GM18861 (cell line): ENCODE results near the gene LIMS1.
"Not testable (repeated sequence)": the region's sequence is repeated elsewhere in the genome, so short reads cannot be mapped to it uniquely, and the experiment has no call there.

Experiments used
- ATAC-seq: cut with Tn5 transposase; IDR thresholded peaks from one replicate; pipeline ENCODE4 v1.9.1; 2021; ENCODE audit not compliant: unreplicated experiment

Gene LIMS1

DNA sequence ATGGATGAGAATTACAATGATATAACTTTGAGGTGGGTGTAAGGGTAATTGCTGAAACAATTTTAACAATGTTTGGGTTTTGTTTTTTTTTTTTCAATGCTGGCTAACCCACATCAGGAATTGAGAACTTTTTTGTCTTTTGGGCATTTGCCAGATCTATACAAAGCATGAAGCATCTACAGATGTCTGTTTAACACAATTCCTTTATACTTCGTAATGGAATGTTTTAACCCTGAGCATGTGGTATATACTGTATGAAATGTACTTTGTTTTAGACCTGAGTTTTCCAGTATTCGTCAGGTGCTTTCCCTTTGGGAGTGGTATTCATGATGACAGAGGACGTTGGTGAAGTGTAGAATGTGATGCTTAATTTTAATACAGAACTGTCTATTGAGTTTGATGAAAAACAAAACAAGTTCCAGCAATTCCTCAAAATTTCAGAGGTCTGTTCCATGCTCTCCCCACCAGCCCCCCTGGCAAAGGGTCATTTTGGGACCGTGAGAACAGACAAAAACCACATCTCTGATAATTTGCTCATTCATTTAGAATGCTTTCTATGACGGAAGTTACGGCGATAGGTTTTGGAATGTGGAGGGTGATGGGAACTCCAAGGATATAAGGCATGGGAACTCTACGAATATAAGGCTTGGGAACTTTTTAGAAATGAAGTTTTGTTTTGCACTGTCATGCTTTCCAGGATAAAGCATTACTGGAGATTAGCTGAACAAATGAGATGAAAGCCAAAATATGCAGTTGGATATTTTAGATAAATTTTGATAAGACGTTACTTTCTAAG, 14.1 kb downstream of the LIMS1 start:
- ATAC-seq = no peak

DNA sequence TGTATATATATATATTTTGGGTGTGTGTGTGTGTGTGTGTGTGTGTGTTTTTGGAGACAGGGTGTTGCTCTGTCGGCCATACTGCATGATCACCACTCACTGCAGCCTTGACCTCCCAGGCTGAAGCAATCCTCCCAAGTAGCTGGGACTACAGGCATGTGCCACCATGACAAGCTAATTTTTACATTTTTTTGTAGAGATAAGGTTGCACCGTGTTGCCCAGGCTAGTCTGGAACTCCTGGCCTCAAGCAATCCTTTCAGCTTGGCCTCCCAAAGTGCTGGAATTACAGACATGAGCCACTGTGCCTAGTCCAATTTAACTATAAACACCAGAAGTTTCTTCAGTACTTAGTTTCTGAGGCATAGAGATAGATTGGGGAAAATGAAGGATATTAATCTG, 18.3 kb downstream of the LIMS1 start:
- ATAC-seq = no peak

GRCh38 chr2:108553209-108553919, 19.1 kb downstream of the LIMS1 start:
- ATAC-seq = no peak

GRCh38 chr2:108554528-108554927, 20.3 kb downstream of the LIMS1 start:
- ATAC-seq = no peak

GRCh38 chr2:108555572-108555971, 21.3 kb downstream of the LIMS1 start:
- no peak for ATAC-seq

DNA sequence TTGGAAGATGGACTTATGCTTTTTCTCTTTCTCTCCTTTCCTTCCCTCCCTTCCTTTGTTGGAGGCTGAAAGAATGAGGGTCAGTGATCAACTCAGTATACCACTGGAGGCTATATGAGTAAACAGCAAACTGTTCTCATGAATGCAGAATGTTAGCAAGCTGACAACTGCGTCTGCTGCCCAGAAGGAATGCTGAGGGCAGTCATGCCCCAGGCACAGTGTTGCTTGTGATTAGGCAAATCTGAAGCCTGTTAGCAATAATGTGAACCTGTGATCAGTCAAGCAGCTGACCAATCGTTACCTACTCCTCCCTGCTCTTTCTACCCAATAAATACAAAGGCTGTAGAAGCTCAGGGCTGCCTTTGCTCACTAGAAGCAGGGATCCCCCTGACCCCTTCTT, 22.3 kb downstream of the LIMS1 start:
- not testable (repeated sequence) for ATAC-seq

- ATAC-seq = no peak
Observed at GRCh38 chr2:108560241-108560811, 26.1 kb downstream of the LIMS1 start.

DNA sequence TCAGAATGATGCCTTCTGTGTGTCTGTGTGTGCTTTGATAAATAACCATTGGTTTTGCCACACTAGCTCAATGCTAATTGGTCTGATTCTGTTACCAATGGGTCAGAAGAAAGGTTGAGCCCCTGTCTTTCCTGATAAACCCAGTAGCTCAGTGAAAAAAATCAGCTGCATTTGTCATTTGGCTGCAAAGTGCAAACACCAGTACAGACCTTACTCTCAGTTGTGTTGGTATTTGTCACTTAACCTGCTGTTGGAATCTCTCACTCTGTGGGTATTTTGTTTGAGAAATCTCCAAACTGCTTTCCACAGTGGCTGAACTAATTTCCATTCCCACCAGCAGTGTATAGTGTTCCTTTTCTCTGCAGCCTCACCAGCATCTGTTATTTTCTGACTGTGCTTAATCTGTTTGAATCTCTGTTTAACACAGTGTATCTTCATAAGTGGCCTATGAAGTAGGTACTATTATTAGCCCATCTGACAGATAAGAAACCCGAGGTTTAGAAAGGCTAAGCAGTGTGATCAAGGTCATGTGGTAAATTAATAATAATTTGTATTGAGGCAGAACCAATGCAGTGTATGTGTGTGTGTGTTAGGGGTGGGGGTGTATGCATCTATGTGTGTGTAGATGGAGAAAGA, 26.7 kb downstream of the LIMS1 start:
- no peak for ATAC-seq

DNA sequence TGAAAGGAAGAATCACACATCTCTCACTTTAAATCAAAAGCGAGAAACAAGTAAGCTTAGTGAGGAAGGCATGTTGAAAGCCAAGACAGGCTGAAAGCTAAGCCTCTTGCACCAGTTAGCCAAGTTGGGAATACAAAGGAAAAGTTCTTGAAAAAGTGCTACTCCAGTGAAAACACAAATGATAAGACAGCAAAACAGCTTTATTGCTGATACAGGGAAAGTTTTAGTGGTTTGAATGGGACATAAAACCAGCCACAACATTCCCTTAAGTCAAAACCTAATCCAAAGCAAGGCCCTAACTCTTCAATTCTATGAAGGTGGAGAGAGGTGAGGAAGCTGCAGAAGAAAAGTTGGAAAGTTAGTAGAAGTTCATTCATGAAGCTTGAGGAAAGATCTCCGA, 28.0 kb downstream of the LIMS1 start:
- ATAC-seq = no peak

DNA sequence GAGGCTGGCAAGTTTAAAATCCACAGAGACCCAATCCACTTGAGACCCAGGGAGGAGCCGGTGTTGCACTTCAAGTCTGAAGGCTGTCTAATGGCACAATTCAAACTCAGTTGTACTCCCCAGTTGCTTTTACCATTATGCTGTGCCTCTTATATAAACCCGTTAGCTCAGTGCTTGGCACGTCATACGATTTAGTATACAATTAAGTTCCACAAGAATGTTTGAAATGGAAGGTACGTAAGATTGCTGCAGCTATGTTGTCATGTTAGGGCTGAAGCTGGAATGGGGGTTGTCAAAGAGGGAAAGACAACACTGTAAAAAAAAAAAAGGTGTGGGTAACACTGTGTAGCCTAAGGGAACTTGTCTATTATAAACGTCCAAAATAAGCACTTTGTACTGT, 30.2 kb downstream of the LIMS1 start:
- ATAC-seq = no peak

GRCh38 chr2:108565778-108566375, 31.6 kb downstream of the LIMS1 start:
- ATAC-seq = peak; percentile 43

- ATAC-seq = no peak
Observed at GRCh38 chr2:108570416-108570815, 36.1 kb downstream of the LIMS1 start.

DNA sequence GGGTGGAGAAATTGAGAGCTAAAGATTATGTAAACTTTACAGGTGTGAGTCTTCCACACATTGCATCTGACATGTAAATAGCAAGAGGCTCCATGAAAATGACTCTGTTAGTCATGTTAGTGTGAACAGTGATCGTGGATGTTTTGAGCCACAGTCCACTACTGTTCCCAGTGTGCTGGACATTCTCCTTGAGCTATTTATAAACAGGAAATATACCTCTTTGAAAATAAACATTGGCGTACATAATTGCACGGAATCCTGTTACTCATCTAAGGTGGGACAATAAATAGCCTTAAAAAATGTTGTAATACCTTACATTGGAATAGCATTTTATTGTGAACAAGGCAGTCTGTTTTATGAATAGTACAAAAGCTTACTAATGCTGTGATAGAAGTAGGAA, 37.0 kb downstream of the LIMS1 start:
- ATAC-seq = no peak

DNA sequence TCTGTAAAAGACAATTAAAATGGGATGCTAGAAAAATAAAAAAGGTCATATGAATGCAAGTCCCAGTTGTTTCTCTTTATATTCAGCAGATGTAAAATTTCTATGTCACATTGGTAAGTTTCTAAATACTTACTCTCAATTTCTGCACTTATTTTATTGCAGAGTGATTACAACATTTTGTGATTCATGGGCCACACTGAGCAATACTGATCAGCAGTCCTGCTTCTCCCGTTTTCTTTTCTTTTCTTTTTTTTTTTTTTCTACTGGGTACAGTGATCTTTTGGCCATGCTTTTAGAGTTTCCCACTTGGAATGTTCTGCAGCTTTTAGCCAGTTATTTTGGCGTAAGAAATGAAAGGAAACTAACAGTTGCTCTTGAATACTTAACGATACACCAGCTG, 38.8 kb downstream of the LIMS1 start:
- ATAC-seq = no peak

GRCh38 chr2:108574332-108574731, 40.1 kb downstream of the LIMS1 start:
- no peak for ATAC-seq

DNA sequence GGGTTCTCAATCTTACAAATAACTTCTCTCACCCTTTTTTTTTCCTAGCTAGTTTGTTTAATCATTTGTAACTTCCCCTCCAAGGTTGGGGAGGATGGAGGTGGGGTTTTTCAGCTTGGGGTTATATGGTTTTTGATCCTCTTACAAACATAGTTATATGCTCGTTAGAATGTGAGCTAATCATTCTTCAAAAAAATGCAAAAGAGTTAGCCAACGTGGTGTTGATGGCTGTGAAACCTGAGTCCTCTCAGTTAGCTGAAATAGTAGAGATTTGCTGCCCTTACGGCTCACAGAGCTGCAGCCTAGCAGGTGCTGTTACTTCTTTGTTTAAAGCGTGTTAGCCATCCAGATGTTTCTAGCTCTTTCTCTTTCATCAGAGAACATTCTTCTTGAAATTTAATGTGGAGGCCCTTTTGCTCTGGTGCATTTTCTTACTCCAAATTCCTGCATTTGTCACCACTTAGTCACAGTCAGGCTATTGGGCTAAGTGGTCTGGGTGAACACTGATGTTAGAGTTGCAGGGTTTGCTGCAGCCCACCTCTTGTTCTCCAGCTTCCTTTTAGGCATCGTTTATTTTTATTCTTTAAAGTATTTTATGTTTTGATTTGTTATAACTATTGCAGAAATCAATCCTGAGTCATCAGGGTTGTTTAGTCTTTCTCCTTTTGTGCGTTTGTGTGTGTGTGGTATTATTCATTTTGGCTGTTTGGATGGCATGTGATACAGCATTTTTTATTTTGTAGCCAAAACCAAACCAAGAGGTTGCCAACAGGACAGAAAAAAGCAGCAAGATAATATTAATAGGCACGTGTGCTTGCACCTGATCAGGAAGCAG, 41.1 kb downstream of the LIMS1 start:
- ATAC-seq = peak; percentile 95

DNA sequence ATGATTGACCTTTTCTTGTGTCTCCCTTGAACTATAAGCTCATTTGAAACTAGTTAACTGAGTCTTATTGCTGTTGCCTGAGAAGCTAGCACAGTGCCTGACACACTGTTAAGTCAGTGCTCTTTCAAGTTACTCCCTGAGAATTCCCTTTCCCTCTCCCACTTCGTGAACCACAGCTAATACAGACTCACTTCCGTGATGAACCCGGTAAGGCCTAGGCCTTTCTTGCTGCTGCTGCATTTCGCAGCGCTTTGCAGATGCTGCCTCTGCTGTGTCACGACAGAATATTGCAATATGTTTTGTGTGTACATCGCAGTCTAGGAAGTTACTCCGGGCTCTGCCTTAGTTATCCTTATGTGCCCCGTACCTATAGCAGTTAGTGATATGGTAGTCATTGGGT, 42.8 kb downstream of the LIMS1 start:
- ATAC-seq = no peak

- no peak for ATAC-seq
Observed at GRCh38 chr2:108579623-108580022, 45.4 kb downstream of the LIMS1 start.

DNA sequence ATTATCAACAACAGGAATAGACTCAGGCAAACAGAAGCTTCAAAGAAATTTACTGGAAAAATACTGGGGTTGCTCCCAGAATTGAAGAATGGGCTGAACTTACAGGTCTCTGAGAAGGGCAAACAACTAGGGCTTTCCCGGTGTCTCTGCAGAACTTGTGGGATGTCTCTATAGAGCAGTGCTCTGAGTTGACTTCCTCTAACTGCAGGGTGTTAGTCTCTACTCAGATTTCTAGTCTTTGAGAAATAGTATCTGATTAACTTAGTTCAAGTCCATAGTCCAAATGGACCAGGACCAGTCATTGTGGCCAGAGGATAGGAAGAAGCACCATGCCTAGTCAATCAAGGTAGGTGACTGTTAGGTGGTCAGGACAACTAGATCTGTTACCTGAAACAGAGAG, 45.8 kb downstream of the LIMS1 start:
- no peak for ATAC-seq

GRCh38 chr2:108583903-108584520, 49.7 kb downstream of the LIMS1 start:
- peak; percentile 57 for ATAC-seq
